ENCODE results near the gene EMP2. TPM values are rescaled to one million over a fixed set of nuclear protein-coding genes. Genes with fewer than 3 reads are reported as not detected.

The EMP2 gene
- total and polyA plus RNA-seq, 3 donors from 2014 or later: 9.3 to 18.4 (median 13.1) TPM

GRCh38 chr16:10618710-10619209 lies 38.4 kb upstream of the EMP2 start:
- H3K27me3 ChIP-seq: no peaks in the 10 kb centered on the region
- intact Hi-C loops (cut with DNase I; ENCODE audit: low total_unique reads): no loop called here
- H3K9me3 ChIP-seq: no peaks in the 10 kb centered on the region
- H3K4me3 ChIP-seq: no peak overlapping the region
- H3K4me1 ChIP-seq: peaks cover 7% of the 10 kb centered on the region
- H3K36me3 ChIP-seq (ENCODE audit: low read depth, missing control alignments): no peaks in the 10 kb centered on the region
- no peak for TF ChIP-seq CTCF (IDR thresholded peaks at IDR 0.05)
- TF ChIP-seq POLR2A (IDR thresholded peaks at IDR 0.05): no peak
- no peak for DNase-seq
- 55 to 67% methylated on average over 12 of the region's 13 CpGs for WGBS, 2 donors
- H3K27ac ChIP-seq: no peak overlapping the region

- Histone ChIP-seq H3K9me3 (no peaks in the 10 kb centered on the region), H3K4me3 (no peak overlapping the region), H3K27me3 (no peaks in the 10 kb centered on the region), H3K36me3 (ENCODE audit: low read depth, missing control alignments) (no peaks in the 10 kb centered on the region), H3K4me1 (peaks cover 7% of the 10 kb centered on the region), H3K27ac (no peak overlapping the region)
- intact Hi-C loops (cut with DNase I; ENCODE audit: low total_unique reads): no loop called here
- TF ChIP-seq CTCF (IDR thresholded peaks at IDR 0.05): no peak
- TF ChIP-seq POLR2A (IDR thresholded peaks at IDR 0.05): no peak
- WGBS, 2 donors: 78 to 85% methylated on average over 12 of the region's 12 CpGs
- DNase-seq: no peak
Measured at GRCh38 chr16:10617662-10618420, 37.4 kb upstream of the EMP2 start.

GRCh38 chr16:10616756-10617640 lies 36.6 kb upstream of the EMP2 start:
- no peaks in the 10 kb centered on the region for H3K9me3 ChIP-seq
- H3K36me3 ChIP-seq (ENCODE audit: low read depth, missing control alignments): no peaks in the 10 kb centered on the region
- H3K4me1 ChIP-seq: peaks cover 7% of the 10 kb centered on the region
- H3K4me3 ChIP-seq: no peak overlapping the region
- no peak for DNase-seq
- intact Hi-C loops (cut with DNase I; ENCODE audit: low total_unique reads): no loop called here
- peak overlapping the region in 1 of 2 donors; percentile 14 for H3K27ac ChIP-seq
- no peak for TF ChIP-seq CTCF (IDR thresholded peaks at IDR 0.05)
- no peak for TF ChIP-seq POLR2A (IDR thresholded peaks at IDR 0.05)
- WGBS, 2 donors: 53 to 68% methylated on average over 8 to 14 of the region's 14 CpGs
- H3K27me3 ChIP-seq: no peaks in the 10 kb centered on the region

GRCh38 chr16:10616419-10616755 lies 36.0 kb upstream of the EMP2 start:
- TF ChIP-seq POLR2A (IDR thresholded peaks at IDR 0.05): no peak
- TF ChIP-seq CTCF (IDR thresholded peaks at IDR 0.05): no peak
- 86 to 90% methylated on average over 6 of the region's 6 CpGs for WGBS, 2 donors
- Histone ChIP-seq H3K36me3 (ENCODE audit: low read depth, missing control alignments) (no peaks in the 10 kb centered on the region), H3K27ac (no peak overlapping the region), H3K27me3 (no peaks in the 10 kb centered on the region), H3K4me3 (no peak overlapping the region), H3K9me3 (no peaks in the 10 kb centered on the region), H3K4me1 (peaks cover 7% of the 10 kb centered on the region)
- no peak for DNase-seq
- intact Hi-C loops (cut with DNase I; ENCODE audit: low total_unique reads): no loop called here
